HL-60/S4 (cell line): ENCODE measurements around the gene CNTNAP2.

ENCODE experiments used
- in situ Hi-C: fragments of 300-500 bp; cut with MboI; formaldehyde crosslinking; loops from 2 replicates; pipeline ENCODE4 v1.14.3; 2022; ENCODE audit warnings: low sequenced_read_pairs

The CNTNAP2 gene

GRCh38 chr7:146966274-146966673 is 849.7 kb downstream of the CNTNAP2 start:
- in situ Hi-C loops: no loop called here

DNA sequence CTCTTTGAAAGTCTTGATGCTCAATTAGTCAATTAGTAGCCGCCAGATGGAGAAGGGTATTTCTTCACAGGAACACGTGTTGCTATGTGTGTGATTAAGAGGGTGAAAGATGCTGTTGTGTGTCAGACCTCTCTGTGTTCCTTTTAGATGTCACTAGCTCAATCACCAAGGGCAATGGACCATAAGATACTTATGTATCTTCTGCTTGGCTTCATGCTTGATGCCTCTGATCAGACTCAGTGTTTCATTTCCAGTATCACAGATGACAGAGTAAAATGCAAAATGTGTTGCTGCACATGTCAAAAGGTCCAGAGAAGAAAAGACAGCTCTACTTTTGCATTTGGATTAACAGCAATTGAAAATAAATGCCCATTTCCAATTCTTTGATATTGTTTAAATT is 865.9 kb downstream of the CNTNAP2 start:
- in situ Hi-C loops: no loop called here

DNA sequence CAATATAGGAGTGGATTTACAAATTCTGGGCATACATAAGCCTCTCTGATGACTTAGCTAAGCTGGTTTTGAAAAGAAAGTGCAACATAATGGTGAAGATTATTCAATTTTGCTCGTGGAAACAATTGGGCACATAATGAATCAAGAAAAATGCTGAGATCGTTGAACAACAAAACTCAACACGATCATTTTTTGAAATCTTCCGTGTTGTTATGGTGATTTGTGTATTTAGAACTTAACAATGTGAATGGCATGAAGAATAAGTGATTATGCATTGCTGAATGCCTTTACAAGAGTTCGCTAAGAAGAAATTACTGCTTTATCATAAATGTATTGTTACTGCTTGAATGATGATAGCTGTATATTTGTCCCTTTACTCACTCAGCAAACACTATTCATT is 875.0 kb downstream of the CNTNAP2 start:
- in situ Hi-C loops: no loop called here

DNA sequence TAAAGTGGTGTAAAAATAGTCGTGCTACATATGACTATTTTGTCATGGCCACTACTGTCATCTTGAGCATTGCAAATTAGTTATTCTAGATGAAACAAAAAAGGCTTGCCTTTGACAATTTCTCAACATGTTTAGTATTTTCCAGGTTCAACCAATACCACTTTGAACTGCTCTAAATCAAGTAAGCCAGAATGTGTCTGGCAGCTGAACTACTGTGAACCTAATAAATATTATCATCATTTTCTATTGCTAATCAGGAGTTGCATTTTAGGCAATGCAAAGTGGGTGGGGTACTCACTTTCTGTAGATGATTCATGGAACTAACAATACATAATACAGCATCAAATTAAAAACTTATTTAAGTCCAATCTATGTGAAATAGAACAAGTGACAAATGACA is 877.2 kb downstream of the CNTNAP2 start:
- in situ Hi-C loops: no loop called here

- in situ Hi-C loops: no loop called here
Measured at GRCh38 chr7:147008530-147008929, 891.9 kb downstream of the CNTNAP2 start.

DNA sequence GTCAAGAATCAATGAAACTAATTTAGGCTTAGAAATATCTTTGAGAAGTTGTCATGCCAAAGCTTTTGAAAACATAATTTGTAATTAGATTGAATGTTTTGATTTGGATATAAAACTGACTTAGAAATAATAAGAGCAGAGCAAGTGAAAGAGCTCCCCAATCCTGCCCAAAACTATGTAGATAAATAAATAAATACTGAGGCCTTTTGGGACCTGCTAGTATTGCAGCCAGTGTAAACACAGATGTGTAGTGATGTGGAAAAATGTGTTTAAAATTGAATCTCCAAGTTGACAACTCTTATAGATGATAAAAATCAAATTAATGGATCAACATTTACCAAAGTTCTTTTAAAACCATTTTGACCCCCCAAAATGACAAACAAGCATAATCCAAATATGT is 896.1 kb downstream of the CNTNAP2 start:
- in situ Hi-C loops: no loop called here

GRCh38 chr7:147013825-147014224 is 897.2 kb downstream of the CNTNAP2 start:
- in situ Hi-C loops: no loop called here

DNA sequence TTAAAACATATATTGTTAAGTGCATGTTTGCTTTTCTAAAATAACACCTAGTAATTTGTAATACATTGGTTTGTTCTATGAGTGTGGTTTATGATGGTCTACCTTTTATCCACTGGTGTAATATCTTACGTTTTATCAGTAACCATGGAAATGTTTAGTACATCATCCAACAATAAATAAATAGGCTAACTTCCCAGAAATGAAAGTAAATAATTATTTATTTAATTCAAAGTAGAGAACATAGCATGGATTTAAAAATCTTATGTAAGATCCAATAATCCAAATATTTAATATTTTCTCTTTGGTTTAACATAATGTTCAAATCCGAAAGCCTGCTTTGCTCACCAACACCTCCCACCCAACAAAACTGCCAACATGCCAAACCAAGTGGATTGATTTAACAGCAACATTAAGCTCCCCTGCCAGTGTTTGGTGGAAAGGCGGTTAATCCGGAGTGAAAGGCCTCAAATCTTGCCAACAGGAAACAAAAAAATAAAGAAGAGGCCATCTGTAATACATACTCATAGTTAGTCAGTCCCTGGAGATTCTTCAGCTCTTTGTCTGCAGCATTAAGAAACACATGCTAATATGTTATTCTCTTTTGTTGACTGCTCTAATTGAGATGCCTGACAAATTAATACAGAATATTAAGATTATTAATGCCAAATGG is 897.8 kb downstream of the CNTNAP2 start:
- in situ Hi-C loops: no loop called here

DNA sequence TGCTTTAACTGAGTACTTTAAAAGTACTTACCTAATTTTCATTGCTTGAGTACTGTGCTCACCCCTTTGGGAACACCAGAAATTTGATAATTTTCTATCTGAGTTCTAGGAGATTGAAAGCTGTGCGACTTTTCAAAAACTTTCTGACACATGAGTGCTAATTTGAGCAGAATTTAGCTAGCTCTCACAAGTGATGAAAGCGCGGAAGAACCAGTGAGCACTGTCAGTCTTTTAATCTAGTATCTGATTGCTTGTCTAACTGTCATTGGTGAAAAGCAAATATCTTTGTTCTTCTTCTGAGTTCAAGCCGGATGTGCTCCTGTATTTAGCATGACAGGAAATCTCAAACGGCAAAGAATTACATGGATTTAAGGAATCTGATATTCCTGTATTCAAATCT is 899.4 kb downstream of the CNTNAP2 start:
- in situ Hi-C loops: no loop called here

DNA sequence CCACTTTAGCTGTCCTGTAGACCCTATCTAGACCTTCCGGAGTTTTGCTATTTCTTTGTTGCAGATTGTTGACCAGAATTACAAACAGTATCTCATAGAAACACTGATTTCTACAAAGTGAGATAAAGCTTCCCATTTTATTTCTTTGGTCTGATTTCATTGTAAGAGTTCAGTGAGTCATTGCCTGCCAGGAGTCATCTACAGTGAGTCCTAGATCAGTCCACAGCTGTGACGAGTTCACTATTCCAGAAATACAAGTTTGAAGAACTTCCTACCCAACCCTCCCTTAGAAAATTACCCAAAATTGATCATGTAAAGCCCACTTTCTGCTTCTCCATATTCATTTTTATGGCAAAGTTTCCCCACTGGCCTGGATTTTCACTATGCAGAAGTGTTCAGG is 905.5 kb downstream of the CNTNAP2 start:
- in situ Hi-C loops: no loop called here

DNA sequence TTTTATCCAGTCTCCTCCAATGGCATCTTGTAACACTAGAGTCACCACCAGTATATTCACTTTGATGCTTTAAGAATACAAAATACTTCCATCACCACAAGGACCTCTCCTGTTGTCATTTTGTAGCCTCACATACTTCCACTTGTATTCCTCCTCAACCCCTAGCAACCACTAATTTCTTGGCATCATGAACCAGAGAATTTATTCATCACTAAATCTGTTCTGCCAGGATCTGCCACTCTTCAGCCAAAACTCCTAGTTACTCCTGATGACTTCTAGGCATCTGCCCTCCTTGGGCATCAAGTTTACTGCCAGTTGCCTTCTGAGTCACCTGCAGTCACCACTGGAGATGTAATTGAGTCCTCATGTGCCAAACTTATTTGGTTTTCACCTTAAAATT is 906.8 kb downstream of the CNTNAP2 start:
- in situ Hi-C loops: no loop called here

DNA sequence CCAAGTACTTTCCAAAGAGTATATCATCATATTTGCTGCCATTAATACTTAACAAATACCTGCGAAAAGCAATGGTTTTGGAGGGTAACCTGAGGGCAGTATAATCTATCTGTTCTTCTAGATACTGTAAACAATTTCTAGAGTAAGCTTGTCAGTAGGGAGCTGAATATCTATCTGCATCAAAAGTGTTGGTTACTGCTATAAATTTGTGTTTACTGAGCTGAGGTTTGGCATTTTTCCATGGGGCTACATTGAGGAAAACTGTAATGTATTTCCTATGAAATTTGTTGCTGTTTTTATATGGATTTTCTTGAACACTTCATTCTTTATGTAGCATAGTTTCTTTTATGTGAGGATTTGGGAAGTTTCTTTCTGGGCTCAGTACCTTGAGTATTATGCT is 913.4 kb downstream of the CNTNAP2 start:
- in situ Hi-C loops: no loop called here

- in situ Hi-C loops: no loop called here
Measured at GRCh38 chr7:147033641-147034040, 917.0 kb downstream of the CNTNAP2 start.

GRCh38 chr7:147041438-147041837 is 924.8 kb downstream of the CNTNAP2 start:
- in situ Hi-C loops: no loop called here

DNA sequence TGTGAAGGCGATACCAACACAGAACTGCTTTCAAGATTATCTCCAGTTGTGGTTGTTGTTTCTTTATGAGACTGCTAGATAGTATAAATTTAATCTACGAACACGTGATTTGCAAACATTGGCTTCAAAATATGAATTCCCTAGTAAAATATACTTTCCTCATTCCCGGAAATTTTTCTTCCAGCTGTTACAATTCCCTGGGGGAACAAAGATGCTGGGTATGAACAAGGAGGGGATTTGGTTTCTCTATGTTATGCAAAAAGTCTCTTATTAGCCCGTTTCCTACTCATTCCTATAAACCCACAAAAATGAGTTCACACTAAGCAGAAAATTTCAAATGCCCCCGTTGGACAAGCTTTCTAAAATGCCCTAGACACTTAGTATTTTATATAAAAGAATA is 928.3 kb downstream of the CNTNAP2 start:
- in situ Hi-C loops: no loop called here

DNA sequence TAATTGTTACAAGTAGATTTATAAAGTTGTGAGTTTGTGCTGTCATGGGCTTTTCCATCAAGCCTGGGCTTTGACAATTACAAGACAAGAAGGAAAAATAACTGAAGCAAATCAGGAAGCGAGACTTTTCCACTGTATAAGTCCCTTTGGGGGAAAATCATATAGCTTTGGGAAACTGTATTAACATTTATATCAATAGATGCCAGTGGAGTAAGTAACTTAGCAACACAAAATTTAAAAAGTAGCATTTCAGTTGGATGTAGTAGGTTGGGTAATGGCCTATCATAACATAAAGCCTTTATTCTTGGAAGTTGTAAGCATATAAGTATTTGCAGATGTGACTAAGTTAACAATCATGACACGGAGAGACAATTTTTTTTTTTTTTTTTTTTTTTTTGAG is 931.1 kb downstream of the CNTNAP2 start:
- in situ Hi-C loops: no loop called here

DNA sequence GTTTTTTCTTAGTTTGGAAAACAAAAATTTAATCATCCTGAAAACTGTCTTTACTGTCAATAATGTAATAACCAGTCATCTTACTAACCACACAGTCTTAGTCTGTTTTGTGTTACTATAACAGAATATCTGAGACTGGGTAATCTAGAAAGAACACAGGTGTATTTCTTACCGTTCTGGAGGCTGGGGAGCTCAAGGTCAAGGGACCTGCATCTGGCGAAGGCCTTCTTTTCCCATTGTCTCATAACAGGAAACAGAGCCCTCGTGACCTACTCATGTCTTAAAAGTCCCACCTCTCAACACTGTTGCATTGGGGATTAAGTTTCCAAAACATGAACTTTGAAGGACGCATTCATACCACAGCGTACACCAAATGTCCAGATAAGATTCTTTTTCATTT is 932.3 kb downstream of the CNTNAP2 start:
- in situ Hi-C loops: no loop called here

GRCh38 chr7:147052818-147053217 is 936.2 kb downstream of the CNTNAP2 start:
- in situ Hi-C loops: no loop called here

DNA sequence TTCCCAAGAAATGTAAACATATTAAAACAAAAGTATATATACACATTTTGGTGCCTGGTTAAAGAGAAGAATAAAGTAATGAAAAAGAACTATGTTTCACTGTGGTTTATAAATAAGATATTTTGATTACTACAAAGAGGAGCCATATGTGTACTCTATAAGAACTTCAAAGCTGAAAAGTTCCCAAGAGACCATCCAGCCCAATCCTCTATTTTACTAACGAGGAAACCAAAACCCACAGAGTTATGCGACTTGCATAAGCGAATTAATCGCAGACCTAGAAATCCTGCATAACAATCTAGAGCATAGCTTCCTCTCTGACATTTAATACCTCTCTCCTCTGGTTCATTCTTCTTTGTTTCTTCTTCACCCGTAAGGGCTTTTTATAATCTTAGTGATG is 937.1 kb downstream of the CNTNAP2 start:
- in situ Hi-C loops: no loop called here

DNA sequence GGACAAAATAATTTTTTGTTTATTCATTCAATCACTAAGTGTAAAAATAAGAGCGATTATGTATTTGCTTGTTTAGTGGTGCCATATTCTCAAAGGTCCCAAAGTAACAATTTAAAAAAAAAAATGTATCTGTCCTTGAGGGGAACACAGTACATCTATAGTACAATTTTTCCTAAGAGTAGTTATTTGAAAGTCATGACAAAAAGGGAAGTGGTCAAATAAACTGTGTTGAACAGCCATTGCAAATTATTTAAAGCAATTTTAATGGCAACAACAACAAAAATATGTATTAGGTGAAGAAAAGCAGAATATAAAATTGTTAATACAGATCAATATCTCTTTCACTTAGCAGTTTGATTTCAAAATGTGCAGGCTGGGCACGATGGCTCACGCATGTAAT is 943.5 kb downstream of the CNTNAP2 start:
- in situ Hi-C loops: no loop called here

GRCh38 chr7:147062897-147063296 is 946.3 kb downstream of the CNTNAP2 start:
- in situ Hi-C loops: no loop called here

GRCh38 chr7:147068842-147069241 is 952.2 kb downstream of the CNTNAP2 start:
- in situ Hi-C loops: no loop called here

DNA sequence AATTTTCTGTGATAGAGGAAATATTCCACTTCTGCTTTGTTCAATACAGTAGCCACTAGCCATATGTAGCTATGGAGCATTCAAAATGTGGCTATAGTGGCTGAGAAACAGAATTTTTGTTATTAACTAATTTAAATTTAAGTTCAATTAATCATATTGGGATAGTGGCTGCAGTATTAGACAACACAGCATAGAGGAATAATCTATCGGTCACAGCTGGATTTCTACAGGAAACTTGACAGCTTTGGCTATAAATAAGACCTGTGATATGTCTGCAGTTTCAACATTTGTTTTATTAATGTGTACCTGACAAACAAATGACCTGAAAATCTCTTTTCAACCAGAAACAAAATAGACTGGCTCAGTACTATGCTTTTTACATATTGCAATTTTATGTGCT is 953.2 kb downstream of the CNTNAP2 start:
- in situ Hi-C loops: no loop called here
